GM12878 (cell line): ENCODE results near the gene PHOX2A.

Source experiments
- CTCF ChIP-seq, 3 experiments: IDR thresholded peaks in 2 of 3; conservative IDR thresholded peaks in 1 of 3; 2 replicates each; pipeline ENCODE4 v1.5.1; 2011; ENCODE audit warnings: low read depth in 3 of 3, low read length in 3 of 3, mild to moderate bottlenecking in 3 of 3, control low read depth in 2 of 3, moderate library complexity in 2 of 3, inconsistent platforms in 1 of 3, mixed read lengths in 1 of 3; ENCODE audit not compliant: control insufficient read depth in 2 of 3, insufficient read depth in 1 of 3; ENCODE audit errors: extremely low read depth in 1 of 3
- E4F1 ChIP-seq: fragments of 450-650 bp; IDR thresholded peaks from 2 replicates; pipeline ENCODE4 v1.6.1; 2018; ENCODE audit warnings: borderline replicate concordance, mild to moderate bottlenecking; ENCODE audit not compliant: partially characterized antibody
- GABPA ChIP-seq: IDR thresholded peaks from 2 replicates; pipeline ENCODE4 v1.6.1; 2014; ENCODE audit warnings: antibody characterized with exemption, low read depth, mild to moderate bottlenecking, inconsistent platforms
- GATAD2B ChIP-seq: fragments of 450-650 bp; conservative IDR thresholded peaks from 2 replicates; pipeline ENCODE4 v1.6.1; 2017; ENCODE audit warnings: low read depth, mild to moderate bottlenecking, moderate library complexity
- REST ChIP-seq: IDR thresholded peaks from 2 replicates; pipeline ENCODE4 v1.6.1; 2012; ENCODE audit warnings: mild to moderate bottlenecking, low read depth, low read length

GRCh38 chr11:72204886-72205285, 39.1 kb downstream of the PHOX2A start:
- TF ChIP-seq CTCF (IDR thresholded peaks at IDR 0.05 in 2 of 3, conservative IDR thresholded peaks at IDR 0.05 in 1 of 3; ENCODE audit: control insufficient read depth in 2 of 3, extremely low read depth in 1 of 3, insufficient read depth in 1 of 3, low read depth in 3 of 3, low read length in 3 of 3) (no peak), REST (no peak), E4F1 (no peak), GABPA (no peak), GATAD2B (no peak)
